Coronary artery (tissue), 2 donors: ENCODE results near the gene THAP12.
"Not testable (repeated sequence)": the region's sequence is repeated elsewhere in the genome, so short reads cannot be mapped to it uniquely, and the experiment has no call there.

Source experiments
- DNase-seq: peaks from one replicate; pipeline ENCODE4 v3.0.0-alpha.2; 2017; ENCODE audit warnings: low spot score
- H3K27ac ChIP-seq, 2 donors: fragments of 200-600 bp; sonication (generic); one replicate each; pipeline ENCODE4 v1.5.1; 2016 to 2019
- H3K4me3 ChIP-seq: fragments of 200-600 bp; sonication (generic); 2 replicates; pipeline ENCODE4 v1.5.1; 2016; ENCODE audit warnings: mild to moderate bottlenecking, moderate library complexity
- TF ChIP-seq, protein P1 (sequence below): fragments of 200-600 bp; sonication (generic); IDR thresholded peaks from one replicate; pipeline ENCODE4 v1.5.1; 2019; ENCODE audit warnings: antibody characterized with exemption

The THAP12 gene

DNA sequence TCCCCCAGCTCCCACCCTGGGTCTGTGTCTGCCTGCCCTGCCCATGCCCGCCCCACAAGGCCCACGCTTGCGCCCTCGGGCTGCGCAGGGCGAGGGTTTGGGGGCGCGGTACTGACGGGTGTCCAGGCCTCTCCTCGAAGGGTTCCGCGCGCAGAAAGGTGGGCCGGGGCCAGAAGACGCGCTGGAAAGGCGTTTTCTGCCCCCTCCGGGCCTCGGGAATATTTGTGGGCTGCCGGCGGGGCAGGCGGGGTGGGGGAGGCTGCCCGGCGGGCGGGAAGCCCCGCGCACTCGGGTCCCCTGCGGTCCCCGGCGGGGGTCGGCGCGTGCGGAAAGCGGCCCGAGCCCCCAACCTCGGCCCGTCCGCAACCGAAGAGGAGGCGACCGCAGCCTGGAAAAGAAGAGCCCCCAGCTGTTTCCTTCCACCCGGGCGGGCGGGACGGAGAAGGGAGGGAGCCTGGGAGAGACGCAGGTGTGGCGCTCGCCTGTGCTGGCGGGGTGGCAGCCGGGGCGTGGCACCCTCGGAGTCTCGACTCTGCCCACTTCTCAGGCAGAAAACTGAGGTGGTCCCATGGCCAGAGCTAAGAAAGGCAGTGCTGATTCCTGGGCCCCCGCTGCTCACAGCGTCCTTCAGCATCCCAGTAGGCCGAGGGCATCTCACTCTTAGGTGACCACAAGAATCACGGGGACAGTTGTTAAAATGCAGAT, 59.0 kb downstream of the THAP12 start:
- TF ChIP-seq, protein P1, sequence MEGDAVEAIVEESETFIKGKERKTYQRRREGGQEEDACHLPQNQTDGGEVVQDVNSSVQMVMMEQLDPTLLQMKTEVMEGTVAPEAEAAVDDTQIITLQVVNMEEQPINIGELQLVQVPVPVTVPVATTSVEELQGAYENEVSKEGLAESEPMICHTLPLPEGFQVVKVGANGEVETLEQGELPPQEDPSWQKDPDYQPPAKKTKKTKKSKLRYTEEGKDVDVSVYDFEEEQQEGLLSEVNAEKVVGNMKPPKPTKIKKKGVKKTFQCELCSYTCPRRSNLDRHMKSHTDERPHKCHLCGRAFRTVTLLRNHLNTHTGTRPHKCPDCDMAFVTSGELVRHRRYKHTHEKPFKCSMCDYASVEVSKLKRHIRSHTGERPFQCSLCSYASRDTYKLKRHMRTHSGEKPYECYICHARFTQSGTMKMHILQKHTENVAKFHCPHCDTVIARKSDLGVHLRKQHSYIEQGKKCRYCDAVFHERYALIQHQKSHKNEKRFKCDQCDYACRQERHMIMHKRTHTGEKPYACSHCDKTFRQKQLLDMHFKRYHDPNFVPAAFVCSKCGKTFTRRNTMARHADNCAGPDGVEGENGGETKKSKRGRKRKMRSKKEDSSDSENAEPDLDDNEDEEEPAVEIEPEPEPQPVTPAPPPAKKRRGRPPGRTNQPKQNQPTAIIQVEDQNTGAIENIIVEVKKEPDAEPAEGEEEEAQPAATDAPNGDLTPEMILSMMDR = no peak
- Histone ChIP-seq H3K27ac (no peak overlapping the region), H3K4me3 (peak overlapping the region; percentile 50)
- DNase-seq = no peak

DNA sequence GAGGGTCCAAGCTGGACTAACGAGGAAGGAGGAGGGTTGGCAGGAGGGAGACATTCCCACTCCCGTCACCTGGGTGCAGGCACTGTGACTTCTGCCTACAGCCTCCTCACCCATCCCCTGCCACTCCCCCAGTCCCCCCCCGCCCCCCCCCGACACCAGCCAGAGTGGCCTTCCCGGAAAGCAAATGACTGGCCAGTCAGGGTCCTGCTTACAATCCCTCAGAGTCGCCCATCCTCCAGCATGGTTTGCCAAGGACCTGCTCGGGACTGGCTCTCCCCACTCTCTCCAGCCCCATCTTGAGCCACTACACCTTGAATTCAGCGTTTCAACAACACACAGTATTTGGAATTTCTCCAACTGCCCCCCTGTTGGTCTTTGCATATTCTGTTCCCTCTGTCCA, 59.6 kb downstream of the THAP12 start:
- Histone ChIP-seq H3K27ac (no peak overlapping the region), H3K4me3 (no peak overlapping the region)
- TF ChIP-seq, protein P1 = no peak
- no peak for DNase-seq

DNA sequence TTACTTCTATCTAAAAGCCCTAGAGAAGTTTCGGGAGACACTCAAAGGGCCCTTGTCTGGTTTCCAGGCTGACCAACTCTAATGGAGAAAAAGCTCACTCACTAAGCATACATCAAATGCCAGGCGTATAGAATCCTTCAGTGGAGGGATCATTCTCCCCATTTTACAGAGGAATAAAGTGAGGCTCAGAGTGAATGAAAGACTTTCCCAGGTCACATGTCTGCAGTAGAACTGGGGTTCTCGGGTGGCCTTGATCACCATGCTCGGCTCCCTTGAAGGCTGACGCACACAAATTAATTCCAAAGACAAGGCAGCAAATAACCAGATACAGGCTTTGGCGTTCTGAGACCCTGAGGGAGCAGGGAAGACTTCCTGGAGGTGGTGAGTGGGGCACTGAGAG, 60.0 kb downstream of the THAP12 start:
- Histone ChIP-seq H3K27ac (no peak overlapping the region), H3K4me3 (no peak overlapping the region)
- DNase-seq = no peak
- TF ChIP-seq, protein P1 = no peak

DNA sequence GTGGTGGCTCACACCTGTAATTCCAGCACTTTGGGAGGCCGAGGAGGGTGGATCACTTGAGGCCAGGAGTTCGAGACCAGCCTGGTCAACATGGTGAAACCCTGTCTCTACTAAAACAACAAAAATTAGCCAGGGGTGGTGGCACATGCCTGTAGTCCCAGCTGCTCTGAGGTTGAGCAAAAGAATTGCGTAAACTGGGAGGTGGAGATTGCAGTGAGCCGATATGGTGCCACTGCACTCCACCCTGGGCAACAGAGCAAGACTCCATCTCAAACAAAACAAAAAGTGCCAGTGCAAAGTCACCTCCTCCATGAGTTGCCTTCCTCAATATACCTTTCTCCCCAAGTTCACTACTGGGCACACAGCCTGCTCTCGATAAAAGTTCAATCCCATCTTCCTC, 61.1 kb downstream of the THAP12 start:
- DNase-seq, H3K4me3 ChIP-seq, H3K27ac ChIP-seq: not testable (repeated sequence)

DNA sequence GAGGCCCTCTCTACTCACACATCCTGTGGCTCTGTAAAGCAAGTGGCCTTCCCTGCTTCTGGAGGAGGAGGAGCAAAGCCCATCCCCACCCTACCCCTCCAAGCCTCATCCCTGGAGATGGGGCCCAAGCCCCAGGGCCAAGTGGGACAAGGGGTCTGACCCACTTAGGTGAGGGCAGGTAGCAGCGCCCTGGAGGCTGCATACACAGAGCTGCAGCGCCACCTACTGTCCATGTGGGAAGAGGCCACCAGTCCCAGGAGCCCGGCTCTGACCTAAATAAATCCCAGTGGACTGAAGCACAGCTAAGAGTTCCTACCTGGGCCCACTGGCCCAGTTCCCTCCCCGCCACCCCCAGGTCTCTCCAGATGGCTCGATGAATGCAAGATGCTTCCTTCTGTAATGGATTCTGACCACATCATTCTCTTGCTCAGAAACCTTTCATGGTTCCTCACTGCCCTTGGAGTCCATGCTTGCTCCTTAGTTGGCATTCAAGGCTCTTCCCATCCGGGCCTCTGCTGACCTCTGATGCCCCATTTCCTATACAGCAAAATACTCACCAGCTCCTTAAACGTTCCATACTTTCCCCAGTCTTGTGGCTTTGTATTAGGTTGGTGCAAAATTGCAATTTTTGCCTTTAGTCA, 62.1 kb downstream of the THAP12 start:
- H3K27ac ChIP-seq = no peak overlapping the region
- TF ChIP-seq, protein P1 = peak; percentile 77
- H3K4me3 ChIP-seq = no peak overlapping the region
- peak; percentile 80 for DNase-seq

DNA sequence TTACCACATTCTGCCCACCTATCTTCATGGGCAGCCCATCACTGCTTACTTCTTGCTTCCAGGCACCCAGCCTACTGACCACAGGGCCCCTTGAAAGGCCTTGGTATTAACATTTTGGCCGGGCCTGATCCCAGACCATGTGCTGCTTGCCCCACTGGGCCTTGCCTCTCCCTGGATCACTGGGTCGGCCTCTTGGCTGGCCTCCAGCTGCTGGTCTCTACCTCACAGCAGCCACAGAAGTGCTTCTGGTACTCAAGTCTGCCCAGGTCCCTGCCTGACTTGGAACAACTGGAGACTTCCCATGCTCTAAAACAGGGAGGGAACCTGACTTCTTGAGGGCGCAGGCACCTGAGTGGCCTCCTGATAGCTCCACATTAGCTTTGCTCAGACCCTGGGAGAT, 63.6 kb downstream of the THAP12 start:
- Histone ChIP-seq H3K4me3 (no peak overlapping the region), H3K27ac (no peak overlapping the region)
- TF ChIP-seq, protein P1 = no peak
- no peak for DNase-seq

DNA sequence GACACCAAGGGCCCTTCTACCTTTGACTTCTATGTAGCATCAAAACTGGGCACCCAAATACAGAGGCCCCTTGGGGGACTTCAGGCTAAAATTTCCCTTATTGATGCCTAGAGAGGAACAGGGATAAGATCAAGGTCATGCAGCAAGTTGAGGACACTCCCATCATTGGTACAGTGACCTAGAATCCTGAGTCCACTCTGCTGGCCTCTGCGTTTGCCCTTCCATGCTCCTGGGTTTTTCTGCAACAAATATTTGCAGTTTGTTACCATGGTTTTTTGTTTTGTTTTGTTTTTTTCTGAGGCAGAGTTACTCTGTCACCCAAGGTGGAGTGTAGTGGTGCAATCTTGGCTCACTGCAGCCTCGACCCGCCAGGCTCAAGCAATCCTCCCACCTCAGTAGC, 64.2 kb downstream of the THAP12 start:
- Histone ChIP-seq H3K27ac (no peak overlapping the region), H3K4me3 (no peak overlapping the region)
- no peak for DNase-seq
- TF ChIP-seq, protein P1 = no peak
